Fibroblast of pulmonary artery (primary cell): Measurements from ENCODE around the gene MYH14.

Source experiments
- DNase-seq: peaks from one replicate; pipeline ENCODE4 v3.0.0-alpha.2; 2010; ENCODE audit warnings: low read depth
- H3K4me3 ChIP-seq: replicated peaks from 2 replicates; pipeline ENCODE4 v1.5.1; 2011; ENCODE audit warnings: low read depth, mild to moderate bottlenecking, control low read depth, low read length, moderate library complexity
- CTCF ChIP-seq: IDR thresholded peaks from 2 replicates; pipeline ENCODE4 v1.5.1; 2011; ENCODE audit warnings: mild to moderate bottlenecking, control low read depth, low read length, inconsistent platforms; ENCODE audit errors: missing control alignments

Gene MYH14

DNA sequence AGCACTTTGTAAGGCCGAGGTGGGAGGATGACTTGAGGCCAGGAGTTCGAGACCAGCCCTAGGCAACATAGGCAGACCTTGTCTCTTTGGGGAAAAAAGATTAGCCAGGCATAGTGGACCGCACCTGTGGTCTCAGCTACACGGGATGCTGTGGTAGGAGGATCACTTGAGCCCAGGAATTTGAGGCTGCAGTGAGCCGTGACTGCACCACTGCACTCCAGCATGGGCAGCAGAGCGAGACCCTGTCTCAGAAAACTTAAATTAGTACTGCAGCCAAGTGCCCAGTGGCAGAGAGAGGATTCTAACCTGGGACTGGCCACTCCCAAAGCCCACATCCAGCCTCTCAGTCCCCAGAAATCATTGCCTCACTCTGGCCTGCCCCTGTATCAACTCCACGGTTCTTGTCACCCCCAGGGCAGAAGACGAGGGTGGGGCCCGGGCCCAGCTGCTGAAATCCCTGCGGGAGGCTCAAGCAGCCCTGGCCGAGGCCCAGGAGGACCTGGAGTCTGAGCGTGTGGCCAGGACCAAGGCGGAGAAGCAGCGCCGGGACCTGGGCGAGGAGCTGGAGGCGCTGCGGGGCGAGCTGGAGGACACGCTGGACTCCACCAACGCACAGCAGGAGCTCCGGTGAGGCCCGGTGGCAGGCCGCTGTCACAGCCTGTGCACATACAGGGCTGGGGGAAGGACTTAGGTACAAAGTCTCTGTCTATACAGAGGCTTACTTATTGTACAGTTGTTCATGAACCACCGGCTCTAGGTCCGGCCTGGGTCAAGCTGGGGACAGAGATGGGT lies 72.4 kb downstream of the MYH14 start:
- H3K4me3 ChIP-seq: no peak overlapping the region
- no peak for DNase-seq
- TF ChIP-seq CTCF: no peak

- TF ChIP-seq CTCF: no peak
- no peak for DNase-seq
- no peak overlapping the region for H3K4me3 ChIP-seq
These were observed 73.1 kb downstream of the MYH14 start for GRCh38 chr19:50276370-50277063.

DNA sequence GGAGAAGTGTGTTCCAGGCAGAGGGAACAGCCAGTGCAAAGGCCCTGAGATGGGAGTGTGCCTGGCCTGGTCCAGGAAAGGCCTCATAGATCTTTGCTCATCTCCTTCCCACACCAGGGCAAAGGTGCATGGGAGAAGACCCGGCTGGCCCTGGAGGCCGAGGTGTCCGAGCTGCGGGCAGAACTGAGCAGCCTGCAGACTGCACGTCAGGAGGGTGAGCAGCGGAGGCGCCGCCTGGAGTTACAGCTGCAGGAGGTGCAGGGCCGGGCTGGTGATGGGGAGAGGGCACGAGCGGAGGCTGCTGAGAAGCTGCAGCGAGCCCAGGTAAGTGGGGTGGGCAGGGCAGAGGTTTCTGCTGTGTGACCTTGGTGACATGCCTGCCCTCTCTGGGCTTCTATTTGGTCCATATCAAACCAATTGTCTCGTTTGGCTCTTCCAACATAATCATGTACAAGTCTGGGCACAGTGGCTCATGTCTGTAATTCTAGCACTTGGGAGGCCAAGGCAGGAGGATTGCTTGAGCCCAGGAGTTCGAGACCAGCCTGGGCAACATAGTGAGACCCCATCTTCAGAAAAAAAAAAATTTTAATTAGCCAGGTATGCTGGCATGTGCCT lies 74.7 kb downstream of the MYH14 start:
- DNase-seq: no peak
- no peak overlapping the region for H3K4me3 ChIP-seq
- no peak for TF ChIP-seq CTCF

- TF ChIP-seq CTCF: no peak
- DNase-seq: no peak
- no peak overlapping the region for H3K4me3 ChIP-seq
These were observed 76.7 kb downstream of the MYH14 start for GRCh38 chr19:50280074-50280473.

DNA sequence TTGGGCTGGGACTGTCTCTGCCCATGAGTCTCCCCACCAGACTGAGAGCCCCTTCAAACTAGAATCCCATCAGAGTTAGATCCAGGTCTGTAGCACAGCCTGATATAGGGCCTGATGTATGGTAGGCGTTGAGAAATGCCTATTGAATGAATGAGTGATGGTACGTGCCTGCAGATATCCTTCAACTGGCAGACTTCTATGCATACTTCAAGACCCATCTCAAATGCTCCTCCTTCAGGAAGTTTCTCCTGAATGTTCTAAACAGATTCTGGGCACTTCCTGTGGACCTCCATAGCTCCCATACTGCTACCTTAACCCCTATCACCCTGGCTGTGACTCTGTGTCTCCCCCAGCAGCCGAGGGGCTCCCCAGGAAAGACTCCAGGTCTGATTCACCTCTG lies 77.6 kb downstream of the MYH14 start:
- TF ChIP-seq CTCF: no peak
- no peak overlapping the region for H3K4me3 ChIP-seq
- DNase-seq: no peak

DNA sequence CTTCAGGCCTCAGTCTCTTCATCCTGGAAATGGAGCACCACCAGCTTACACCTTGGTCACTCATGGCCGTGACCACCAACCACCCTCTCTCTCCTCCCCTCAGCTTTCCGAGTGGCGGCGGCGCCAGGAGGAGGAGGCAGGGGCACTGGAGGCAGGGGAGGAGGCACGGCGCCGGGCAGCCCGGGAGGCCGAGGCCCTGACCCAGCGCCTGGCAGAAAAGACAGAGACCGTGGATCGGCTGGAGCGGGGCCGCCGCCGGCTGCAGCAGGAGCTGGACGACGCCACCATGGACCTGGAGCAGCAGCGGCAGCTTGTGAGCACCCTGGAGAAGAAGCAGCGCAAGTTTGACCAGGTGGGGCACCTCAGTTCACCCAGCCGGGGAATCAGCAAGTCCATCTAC lies 78.1 kb downstream of the MYH14 start:
- no peak for DNase-seq
- no peak for TF ChIP-seq CTCF

DNA sequence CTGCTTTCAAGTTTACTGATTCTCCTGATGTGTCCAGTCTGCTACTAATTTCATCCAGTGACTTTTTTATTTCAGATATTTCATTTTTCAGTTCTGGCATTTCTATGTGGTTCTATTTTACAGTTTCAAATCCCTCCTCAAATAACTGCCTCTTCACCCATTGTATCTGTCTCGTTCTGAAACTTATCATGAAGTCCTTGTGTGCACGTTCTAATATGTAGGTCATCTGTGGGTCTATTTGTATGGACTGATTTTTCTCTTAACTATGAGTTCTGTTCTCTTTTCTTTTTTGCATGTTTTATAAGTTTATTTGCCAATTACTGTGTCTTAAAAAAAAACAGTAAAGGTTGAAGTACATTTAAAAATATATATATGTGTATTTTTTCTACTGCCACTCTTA lies 82.4 kb downstream of the MYH14 start:
- no peak overlapping the region for H3K4me3 ChIP-seq
- DNase-seq: no peak
- no peak for TF ChIP-seq CTCF

More for the DNA sequence above, 78.1 kb downstream of the MYH14 start:
- no peak overlapping the region for H3K4me3 ChIP-seq
